Measurements from ENCODE around the gene CLMP. TPM values are rescaled to one million over a fixed set of nuclear protein-coding genes. Genes with fewer than 3 reads are reported as not detected.

Gene CLMP
- total RNA-seq, 1 experiment from 2014 or later = not detected

- TF ChIP-seq, protein P1, sequence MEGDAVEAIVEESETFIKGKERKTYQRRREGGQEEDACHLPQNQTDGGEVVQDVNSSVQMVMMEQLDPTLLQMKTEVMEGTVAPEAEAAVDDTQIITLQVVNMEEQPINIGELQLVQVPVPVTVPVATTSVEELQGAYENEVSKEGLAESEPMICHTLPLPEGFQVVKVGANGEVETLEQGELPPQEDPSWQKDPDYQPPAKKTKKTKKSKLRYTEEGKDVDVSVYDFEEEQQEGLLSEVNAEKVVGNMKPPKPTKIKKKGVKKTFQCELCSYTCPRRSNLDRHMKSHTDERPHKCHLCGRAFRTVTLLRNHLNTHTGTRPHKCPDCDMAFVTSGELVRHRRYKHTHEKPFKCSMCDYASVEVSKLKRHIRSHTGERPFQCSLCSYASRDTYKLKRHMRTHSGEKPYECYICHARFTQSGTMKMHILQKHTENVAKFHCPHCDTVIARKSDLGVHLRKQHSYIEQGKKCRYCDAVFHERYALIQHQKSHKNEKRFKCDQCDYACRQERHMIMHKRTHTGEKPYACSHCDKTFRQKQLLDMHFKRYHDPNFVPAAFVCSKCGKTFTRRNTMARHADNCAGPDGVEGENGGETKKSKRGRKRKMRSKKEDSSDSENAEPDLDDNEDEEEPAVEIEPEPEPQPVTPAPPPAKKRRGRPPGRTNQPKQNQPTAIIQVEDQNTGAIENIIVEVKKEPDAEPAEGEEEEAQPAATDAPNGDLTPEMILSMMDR (IDR thresholded peaks at IDR 0.05; ENCODE audit: unreplicated experiment) = no peak
- CTCF ChIA-PET = interaction anchor here (0.7 to 1.4 kb wide), 10 partner anchors 12 to 1662 kb away, joined by 3 to 15 read pairs (median 4); no protein-coding TSS in a partner anchor
- BruUV-seq (replicated peaks) = no TSS peak
- no peak overlapping the region for H3K4me3 Mint-ChIP-seq (ENCODE audit: low read depth, unreplicated experiment)
- peak; percentile 31 for DNase-seq
- no peaks in the 10 kb centered on the region for H3K27me3 Mint-ChIP-seq (ENCODE audit: unreplicated experiment)
- no peaks in the 10 kb centered on the region for H3K36me3 Mint-ChIP-seq (ENCODE audit: insufficient read depth, unreplicated experiment)
- H3K9me3 Mint-ChIP-seq (ENCODE audit: low read depth, unreplicated experiment) = no peaks in the 10 kb centered on the region
- intact Hi-C loops (cut with micrococcal nuclease; ENCODE audit: unreplicated experiment) = loop anchor here (1.0 to 5.0 kb wide), 4 partner anchors 139 to 439 kb away; partner anchors contain the start of gene JHY
- H3K27ac Mint-ChIP-seq (ENCODE audit: unreplicated experiment) = no peak overlapping the region
- H3K4me1 Mint-ChIP-seq (ENCODE audit: low read depth, unreplicated experiment) = peaks cover 7% of the 10 kb centered on the region
These were observed 174.1 kb downstream of the CLMP start for GRCh38 chr11:123020968-123021367.

Other genes starting within 250 kb of the CLMP start
- gene BSX, start 213.4 kb downstream of the CLMP start, total RNA-seq (2022) = not detected in 2 replicates
- gene HSPA8, start 133.1 kb downstream of the CLMP start, total RNA-seq (2022) = 1,511 and 1,624 TPM in 2 replicates
- gene GRAMD1B, start 235.0 kb upstream of the CLMP start, total RNA-seq (2022) = 5.9 and 8.2 TPM in 2 replicates

Data from Calu3 (cell line).